ENCODE data around the gene ZMYM4.

- TF ChIP-seq, protein P1, sequence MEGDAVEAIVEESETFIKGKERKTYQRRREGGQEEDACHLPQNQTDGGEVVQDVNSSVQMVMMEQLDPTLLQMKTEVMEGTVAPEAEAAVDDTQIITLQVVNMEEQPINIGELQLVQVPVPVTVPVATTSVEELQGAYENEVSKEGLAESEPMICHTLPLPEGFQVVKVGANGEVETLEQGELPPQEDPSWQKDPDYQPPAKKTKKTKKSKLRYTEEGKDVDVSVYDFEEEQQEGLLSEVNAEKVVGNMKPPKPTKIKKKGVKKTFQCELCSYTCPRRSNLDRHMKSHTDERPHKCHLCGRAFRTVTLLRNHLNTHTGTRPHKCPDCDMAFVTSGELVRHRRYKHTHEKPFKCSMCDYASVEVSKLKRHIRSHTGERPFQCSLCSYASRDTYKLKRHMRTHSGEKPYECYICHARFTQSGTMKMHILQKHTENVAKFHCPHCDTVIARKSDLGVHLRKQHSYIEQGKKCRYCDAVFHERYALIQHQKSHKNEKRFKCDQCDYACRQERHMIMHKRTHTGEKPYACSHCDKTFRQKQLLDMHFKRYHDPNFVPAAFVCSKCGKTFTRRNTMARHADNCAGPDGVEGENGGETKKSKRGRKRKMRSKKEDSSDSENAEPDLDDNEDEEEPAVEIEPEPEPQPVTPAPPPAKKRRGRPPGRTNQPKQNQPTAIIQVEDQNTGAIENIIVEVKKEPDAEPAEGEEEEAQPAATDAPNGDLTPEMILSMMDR (IDR thresholded peaks at IDR 0.05): no peak
- no peak for TF ChIP-seq POLR2A (IDR thresholded peaks at IDR 0.05)
Measured at GRCh38 chr1:35442734-35443133, 174.2 kb downstream of the ZMYM4 start.

Measured in Peyer's patch (tissue), 4 donors.